ENCODE data around the gene CUBN.

Gene CUBN

DNA sequence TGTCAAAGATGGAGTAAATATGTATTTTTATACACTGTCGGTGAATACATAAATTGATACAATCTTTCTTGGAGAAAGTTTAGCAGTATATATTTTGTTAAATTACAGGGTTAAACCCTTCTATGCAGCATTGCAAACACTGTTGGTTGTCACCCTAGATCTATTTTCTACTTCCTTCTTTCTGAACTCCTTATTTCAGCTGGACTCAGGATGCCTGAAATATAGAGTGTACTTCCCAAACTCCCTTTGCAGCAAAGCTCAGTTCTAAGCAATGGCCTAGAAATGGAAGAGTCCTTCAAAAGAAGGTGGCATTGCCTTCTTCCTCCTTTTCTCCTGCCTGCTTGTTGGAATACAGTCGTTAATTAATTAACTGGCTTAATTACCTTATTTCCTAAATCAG lies 20.6 kb downstream of the CUBN start:
- DNase-seq (ENCODE audit: low spot score), result no peak

DNA sequence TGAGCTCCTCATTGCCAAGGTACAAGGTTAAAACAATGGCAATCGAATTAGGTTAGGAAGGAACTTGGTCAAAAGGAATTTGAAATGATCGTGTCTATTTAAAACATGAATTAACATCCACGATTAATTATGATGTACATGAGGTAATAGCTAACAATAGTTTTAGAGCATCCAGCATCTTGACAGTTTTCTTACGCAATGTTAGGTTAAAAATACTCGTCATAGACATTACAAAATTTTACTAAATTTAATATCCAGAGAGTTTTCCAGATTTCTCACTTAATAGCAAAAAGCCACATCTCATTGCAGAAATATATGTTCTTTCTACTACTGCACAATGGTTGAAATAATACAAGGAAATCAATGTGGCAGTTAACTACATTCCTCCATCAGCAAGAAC lies 22.6 kb downstream of the CUBN start:
- no peak for DNase-seq (ENCODE audit: low spot score)

DNA sequence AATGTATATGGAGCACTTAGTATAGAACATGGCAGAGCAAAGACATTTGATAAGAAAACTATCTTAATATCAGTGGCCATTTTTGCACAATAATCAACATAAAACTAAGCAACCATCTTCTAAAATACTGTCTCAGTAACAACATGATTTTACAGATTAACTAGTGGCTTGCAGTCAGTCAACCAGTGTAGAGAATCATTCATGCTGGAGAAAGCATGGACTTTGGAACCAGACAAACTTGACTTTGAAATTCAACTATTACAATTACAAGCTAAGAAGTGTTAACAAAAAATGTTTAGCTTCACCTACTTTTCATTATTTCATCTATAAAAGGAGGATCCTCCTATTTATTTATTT lies 27.7 kb downstream of the CUBN start:
- no peak for DNase-seq (ENCODE audit: low spot score)

DNA sequence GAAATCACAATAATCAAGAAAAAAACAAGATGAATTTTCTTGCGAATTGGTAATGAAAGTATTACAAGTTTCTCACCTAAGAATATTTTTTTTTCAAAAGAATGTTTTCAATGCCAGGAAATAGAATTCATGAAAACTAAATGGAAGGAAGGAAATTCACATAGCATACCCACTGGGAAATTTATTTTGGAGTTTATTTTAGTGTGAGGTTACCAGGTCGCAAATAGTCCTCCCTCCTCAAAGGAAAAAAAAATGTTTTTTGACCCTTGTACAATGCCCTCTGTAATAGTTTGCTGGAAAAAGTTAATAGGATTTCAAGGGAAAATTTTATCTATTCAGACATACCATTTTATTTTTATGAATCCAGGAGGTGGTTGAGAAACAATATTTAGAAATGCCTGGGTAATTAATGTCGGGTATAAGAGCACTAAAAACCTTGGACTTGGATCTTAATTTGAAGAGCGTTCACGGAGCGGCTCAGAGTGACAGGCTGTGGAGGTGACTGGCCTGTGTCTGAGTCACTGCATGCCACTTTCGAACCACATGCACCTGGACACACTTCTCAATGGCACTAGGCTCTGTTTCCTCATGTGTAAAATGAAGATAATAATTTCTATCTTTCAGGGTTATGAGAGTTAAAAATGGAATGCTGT lies 28.2 kb downstream of the CUBN start:
- no peak for DNase-seq (ENCODE audit: low spot score)

DNA sequence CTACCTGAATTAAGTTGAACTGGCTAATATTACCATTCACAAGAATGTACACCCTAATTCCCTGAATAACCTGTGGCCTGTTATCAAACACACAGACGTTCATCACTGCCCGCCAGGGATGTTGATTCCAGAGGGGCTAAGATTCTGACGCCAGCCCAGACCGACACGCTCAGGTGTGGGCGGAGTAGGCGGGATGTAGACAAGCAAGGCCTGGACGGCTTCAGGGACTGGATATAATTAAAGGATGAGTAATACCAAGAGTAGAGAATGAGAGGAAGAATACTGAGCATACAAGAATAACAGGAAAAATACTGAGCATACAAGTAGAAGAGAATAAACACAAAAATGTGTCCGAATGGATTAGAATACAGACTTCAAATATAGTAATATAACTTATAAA lies 29.0 kb downstream of the CUBN start:
- no peak for DNase-seq (ENCODE audit: low spot score)

DNA sequence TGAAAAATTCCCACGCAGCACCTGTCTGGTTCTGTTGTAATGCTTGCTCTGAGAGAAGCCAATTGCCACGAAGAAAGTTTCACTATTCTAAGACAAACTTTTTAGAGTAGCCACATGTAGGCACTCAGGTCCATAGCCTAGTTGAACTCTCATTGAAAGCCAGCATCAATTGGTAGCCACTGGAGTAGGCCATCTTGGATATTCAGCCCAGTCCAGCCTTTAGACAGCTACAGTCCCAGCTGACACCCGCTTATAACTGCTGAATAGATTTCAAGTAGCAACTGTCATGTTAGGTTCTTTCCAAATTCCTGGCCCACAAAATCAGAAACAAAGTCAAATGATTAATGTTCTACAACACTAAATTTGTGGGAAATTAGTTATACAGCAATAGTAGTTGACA lies 31.6 kb downstream of the CUBN start:
- DNase-seq (ENCODE audit: low spot score), result no peak

DNA sequence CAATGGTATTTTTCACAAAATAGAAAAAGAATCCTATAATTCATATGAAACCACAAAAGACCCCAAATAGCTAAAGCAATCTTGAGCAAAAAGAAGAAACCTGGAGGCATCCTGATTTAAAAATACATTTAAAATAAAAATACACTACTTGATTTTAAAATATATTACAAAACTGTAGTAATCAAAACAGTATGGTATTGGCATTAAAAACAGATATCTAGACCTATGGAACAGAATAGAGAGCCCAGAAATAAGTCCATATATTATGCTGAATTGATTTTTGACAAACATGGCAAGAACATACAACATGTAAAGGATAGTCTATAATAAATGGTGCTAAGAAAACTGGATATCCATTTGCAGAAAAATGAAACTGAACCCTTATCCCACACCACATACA lies 34.8 kb downstream of the CUBN start:
- DNase-seq (ENCODE audit: low spot score), result no peak

DNA sequence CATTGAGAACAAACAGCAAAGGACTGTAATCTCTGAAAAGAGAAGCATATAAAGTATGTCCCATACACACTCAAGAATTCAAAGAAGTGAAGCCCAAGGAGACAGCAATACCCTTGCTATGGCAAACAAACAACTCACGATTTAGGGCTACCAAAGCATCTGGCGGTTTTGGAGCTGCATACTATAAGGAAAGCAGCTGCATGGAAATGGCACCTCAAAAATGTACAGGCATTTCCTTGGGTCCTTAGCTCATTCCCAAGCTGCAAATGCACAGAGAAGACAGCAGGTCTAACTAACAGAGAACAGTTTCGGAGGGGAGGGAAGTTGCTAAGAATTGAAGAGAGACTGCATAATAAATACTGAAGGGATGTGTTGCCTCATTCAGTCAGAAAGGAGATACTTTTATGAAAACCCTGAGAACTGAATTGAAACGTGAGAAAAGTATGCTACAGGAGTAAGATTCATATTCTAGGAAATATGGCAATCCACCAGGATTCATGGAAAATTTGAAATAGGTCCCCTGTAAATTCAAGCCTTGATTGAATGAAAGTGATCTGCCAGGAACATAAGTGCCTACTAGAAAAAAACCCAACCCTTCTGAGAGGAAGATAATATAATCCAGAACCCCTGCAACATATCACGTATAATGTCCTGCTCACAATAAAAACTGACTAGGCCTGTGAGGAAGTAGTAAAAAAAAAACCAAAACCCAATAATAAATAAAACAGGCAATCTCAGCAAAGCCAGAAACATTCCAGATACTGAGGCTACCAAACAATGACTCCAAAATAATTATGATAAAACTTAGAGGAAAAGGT lies 36.4 kb downstream of the CUBN start:
- DNase-seq (ENCODE audit: low spot score), result no peak

DNA sequence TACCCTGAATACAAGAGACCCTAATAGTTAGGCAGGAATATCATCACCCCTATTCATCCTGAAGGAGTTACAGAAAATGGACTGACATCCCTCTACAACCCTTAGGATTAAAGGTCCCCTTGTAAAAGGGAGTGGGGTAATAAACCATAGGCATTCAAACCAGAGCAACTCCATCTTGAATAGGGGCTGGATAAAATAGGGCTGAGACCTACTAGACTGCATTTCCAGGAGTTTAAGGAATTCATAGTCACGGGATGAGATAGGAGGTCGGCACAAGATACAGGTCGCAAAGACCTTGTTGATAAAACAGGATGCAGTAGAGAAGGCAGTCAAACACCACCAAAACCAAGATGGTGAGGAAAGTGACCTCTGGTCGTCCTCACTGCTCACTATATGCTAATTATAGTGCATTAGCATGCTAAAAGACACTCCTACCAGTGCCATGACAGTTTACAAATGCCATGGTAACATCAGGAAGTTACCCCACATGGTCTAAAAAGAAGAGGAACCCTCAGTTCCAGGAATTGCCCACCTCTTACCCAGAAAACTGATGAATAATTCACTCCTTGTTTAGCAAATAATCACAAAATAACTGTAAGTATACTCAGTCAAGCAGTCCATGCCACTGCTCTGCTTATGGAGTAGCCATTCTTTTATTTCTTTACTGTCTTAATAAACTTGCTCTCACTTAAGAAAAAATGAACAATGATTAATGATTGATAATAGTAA lies 37.2 kb downstream of the CUBN start:
- no peak for DNase-seq (ENCODE audit: low spot score)

DNA sequence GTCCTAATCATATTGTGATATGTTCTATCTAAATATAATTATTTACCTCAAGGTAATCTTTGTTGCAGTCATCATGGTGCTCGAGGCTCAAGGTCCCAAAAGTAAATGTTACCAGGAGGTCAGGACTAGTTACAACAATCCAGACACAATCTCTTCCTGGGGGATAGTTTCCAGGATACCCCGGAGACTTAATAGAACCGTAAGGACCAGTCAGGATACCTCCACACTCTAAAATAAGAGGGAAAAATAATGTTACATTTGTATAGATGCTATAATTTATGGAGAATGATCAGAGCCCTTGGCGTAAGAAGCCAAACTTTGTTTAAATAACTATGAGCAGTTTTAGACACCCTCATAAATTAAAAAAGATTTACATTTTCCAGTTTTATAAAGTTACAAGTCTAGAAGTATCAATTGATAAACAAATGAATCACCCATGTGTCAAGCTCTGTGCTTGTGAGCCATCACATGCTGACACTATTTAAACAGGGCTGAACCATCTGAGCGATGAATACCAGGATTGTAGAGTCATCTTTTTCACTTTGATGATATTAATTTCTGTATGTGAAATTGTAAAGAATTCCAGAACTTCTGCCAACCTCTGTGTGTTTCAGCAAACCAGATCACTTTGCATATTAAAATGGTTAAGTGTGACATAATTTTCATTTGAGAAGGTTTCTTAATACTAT lies 41.3 kb downstream of the CUBN start:
- DNase-seq (ENCODE audit: low spot score), result no peak

DNA sequence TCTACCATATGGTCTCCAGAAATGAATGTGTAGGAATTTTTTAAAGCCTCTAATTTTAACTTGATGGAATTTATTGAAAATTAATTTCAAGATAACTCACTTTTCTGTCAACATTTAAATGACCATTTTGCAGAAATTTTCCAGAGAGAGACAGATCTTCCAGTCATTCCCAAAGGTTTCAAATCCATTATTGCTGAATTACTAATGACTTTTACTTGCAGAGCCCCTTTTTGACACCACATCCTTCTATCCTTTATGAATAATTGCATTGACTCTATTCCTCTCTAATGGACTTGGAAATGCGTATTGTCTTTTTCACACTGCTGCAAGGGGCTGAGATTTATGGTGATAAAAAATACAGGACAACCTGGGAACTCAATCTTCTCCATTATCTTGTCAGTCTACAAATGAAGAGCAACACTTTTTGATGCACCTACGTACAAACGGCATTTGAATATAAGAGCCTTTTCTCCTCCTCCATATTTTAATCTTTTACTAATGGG lies 42.7 kb downstream of the CUBN start:
- no peak for DNase-seq (ENCODE audit: low spot score)

DNA sequence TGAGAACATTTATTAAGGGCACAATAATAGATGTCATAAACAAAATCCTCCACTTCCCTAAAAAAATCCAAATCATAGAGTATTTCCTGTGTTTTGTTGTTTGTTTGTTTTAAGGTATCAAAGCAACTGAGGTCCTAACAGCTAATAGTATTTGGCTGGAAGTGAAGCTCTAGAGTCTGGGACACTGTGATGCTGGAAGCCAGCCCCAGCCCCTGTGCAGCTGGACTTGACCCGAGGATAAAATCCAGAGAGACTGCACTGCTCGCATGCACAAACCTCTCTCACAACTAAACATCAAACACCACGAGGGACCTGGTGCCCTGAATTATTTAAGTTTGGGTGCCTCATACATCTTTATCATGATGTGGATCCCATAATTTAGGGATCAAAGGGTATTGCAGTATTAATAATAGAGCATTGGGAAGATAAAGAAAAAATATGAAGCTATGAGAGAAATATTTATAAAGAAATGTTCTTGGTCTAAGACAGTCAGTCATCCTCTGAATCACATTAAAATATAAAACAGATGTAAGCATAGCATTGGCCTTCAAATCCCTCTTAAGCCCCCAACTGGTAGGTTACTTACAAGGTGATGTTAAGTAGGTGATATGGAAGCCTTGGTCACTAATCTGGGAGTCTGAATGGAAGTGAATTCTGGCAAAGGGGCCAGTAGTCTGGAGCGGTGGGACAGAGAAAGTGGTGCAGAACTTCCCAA lies 44.4 kb downstream of the CUBN start:
- DNase-seq (ENCODE audit: low spot score), result no peak

DNA sequence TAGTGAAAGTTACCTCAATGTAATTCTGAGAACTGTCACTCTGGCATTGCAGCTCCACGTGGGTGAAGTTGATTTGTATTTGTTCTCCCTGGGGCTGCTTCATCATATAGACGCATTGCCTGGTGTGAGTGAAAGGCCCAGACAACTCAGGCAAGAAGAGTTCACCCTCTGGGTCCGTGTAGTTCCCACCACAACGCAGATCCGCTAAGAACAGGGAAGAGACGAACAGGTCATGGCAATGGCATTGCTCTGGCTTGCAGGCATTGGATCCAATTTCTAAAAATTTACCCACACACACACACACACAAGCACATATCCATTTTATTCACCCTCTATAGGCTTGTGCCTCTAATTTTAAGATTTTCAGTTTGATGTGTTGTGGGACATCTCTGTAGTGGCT lies 45.4 kb downstream of the CUBN start:
- no peak for DNase-seq (ENCODE audit: low spot score)

DNA sequence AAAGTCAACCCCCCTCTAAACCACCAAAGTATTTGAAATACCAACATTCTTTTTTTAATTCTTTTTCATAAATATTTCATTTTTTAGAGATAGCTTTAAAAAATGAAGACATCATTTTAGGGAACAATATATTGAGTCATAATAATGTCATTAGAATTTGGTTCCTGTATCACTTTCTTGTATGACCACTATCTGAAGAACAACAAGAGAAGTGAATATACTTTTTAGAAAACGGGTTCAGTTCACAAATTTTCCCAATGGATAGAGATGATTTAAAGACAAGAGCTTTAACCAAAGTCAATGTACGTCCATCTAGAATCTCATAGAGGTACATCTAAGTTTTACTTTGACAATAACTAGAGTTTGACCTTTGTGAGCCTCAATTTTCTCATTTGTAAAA lies 48.2 kb downstream of the CUBN start:
- no peak for DNase-seq (ENCODE audit: low spot score)

DNA sequence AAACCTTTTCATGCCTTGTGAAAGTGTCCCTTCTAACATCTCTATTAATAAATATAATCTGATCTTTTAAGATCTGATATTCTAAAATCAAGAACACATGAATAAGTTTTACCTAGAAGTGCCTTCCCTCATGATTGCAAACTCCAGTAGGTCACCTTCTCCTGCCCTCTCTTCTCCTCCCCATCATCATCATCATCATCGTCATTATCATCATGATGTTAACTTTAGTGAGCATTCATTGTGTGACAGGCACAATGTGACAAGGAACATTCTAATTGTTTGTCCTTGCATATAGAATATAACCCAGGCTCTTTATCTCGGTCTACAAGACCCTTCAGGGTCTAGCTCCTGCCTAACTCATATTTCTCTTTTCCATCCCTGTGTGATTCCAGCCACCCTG lies 51.7 kb downstream of the CUBN start:
- no peak for DNase-seq (ENCODE audit: low spot score)

DNA sequence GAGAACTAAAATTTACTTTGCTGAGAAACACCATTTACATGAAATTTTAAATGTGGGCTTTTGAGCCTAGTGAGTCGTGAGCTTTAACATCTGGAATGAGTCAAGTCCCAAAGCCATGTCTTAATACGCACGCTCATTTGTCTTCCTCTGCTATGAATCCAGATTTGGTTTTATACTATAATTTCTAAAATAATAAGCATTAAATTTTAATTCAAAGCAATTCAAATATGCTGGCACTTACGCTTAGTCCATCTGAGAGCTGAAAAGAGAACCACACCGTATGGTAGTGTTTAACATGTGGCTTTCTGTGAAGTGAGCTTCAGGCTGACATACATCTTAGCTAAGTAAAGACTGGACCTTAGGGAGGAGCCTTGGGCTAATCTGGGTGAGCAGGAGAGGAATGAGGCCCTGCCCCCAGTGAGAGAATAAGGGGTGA lies 52.2 kb downstream of the CUBN start:
- no peak for DNase-seq (ENCODE audit: low spot score)

DNA sequence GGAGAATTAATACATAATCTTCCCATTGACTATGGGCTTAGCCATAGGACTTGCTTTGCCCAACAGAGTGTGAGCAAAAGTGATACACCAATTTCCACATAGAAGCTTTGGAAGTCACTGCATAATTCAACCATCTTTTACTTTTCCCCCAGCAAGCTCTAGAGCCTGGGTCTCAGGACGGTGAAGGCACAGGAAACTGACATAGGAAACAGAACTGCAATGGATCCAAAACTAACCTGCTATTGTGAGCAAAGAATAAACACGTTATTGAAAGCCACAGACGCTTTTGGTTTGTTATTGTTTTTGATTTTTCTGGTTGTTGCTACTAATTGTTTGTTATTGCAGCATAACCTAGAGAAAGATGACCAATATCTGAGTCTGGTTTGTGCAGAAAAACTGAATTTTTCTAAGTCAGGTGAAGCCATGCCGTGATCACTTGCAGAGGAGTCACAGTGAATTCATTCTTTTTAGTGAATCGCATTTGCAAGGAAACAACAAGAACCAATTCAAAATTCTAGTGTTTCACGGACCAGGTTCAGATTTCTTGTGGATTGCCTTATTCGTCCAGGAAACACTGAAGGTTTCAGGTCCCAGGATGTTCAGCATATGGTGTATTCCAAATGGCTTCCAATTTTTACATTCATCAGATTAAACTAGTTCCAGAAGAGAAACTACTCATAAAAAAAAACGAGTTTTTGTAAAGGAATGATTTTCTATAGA lies 52.8 kb downstream of the CUBN start:
- DNase-seq (ENCODE audit: low spot score), result no peak

DNA sequence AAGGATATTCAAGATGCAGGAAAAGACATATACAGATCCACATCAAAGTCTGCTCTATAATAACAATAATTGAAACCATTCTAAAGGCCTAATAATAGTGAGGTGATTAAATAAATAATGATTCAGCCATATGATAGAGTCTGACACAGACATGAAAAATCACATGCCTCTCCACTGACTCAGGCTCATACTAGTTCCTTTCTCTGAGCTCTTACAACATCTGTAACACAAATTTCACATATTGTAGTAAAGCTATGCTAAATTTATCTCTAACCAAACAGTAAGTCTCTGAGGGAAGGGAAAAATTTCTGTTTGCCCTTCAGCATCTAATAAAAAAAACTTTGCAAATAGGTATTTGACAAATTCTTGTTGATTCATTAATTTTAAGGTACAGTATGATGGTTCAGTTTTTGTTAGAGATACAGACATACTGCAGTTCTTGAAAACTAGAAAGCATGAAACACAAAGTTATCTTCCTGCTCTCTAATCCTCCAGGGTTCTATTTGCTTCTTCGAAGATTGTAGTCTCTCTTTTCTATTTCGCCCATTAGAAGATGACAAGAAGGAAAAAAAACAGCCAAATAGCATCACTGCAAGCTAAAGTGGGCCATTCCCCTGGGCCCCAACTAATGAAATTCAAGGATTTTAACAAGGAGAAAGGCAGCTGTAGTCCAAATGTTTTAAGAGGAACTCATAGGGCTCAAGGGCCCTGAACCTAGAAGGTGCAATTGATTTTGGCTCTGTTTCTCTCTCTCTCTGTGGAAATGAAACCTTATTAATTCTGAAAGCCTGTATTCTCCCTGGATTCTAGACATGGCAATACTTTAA lies 53.9 kb downstream of the CUBN start:
- no peak for DNase-seq (ENCODE audit: low spot score)

DNA sequence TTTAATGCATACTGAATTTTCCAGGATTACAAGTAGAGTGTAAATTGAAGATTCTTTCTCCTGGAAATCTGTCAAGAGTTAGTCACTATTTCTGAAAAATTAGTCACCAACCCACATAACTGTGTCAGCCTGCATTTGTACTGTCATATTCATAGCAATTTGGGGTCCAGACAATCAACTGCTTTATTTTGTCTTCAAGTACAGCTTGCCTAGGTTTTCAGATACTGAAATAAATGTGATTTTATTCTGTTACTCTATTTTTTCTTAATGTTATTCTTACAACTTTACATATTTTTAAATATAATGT lies 55.1 kb downstream of the CUBN start:
- no peak for DNase-seq (ENCODE audit: low spot score)

DNA sequence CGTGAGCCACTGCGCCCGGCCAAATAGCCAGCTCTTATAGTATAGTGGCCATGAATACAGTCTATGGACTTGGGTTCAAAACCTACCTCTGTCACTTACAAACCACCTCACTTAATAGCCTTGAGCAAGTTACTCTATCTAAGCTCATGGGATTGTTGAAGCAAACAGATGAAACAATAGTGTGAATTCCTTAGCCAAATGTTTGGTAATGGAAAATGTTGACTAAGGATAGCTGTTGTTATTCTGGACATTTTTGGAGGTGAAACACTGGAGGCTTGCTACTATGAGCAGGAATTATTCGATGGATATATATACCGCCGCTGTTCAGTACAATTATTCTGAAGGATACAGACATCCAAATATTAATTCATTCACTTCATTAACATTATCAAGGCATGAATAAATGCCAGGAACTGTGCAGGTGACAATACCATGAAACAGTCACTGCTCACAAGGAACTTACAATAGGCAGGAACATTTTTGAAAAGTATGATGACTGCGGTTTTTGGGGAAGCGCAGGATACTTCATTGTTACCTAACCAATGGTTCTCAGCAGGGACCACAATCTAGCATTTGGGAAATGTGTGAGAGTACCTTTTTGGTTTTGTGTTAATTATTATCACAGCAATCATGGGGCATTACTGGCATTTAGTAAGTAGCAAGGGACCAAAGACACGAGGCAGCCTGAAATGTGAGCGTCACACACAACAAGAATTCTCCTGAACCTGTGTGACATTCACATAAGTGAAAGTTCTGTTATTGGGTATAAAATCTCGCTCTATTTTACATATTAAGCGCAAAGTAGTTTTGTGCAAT lies 55.7 kb downstream of the CUBN start:
- no peak for DNase-seq (ENCODE audit: low spot score)

All from hematopoietic multipotent progenitor cell treated with erythropoietin and hydrocortisone succinate and interleukin-3 and kit ligand, for 17 days (in vitro differentiated cells).